CD4-positive, alpha-beta T cell treated with Interleukin-6 at 100 ng/mL for 8 hours (primary cell): ENCODE measurements around the gene TMEM154.

Source experiments
- DNase-seq: peaks from one replicate; pipeline ENCODE4 v3.0.0-alpha.2; 2020; ENCODE audit warnings: mixed read lengths, low spot score

TMEM154 gene

DNA sequence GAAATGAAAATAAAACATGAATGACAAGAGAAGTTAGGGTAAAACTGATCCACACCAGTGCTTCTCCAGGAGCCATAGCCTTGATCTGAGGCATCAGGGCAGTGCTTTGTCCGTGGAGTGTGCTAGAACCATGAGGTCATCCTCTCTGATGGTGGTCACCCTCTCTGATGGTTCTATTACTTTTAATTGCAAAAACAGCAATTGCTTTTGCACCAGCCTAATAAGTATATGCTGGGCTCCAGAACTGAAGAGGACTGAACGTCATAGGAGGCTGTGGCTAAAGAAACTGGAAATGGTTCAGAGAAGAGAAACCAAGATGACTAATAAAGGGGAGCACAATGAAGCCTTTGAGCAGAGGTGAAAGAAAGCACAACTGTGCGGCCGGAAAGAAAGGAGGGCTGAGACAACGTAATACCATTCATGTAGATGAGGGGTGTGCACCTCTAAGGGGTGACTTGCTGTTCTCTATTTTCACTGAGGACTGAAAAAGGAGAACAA lies 17.0 kb upstream of the TMEM154 start:
- DNase-seq = peak; percentile 42

DNA sequence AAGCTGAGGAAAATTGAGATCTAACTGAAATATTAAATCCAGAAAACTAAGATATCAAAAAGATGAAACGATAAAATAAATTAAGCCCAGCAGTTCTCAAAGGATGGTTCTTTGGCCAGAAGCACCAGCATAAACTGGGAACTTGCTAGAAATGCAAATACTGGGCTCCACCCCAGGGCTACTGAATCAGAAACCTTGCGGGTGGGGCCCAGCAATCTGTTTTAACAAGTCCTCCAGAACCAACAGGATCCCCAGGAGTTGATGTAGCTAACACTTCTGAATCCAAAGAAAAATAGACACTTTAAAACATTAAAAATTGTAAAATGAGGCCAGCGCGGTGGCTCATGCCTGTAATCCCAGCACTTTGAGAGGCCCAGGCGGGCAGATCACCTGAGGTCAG lies 14.1 kb upstream of the TMEM154 start:
- DNase-seq = no peak

DNA sequence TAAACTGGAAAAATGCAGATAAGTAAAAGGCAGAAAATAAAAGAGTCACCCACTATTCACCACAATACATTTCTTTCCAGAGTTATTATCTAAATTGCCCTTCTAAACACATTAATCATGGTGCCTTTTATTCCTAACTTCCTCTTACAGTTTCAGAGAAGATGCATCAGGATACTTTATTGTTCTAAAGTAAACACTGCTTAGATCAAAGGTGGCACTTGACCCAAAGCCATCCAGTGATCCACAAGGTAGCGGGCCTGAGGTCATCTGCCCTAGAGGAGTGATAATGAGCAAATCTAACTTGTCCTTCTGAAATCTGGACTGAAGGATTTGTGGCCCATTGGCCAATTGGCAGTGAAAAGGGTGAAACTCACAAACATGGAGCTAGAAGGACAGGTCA lies 12.0 kb upstream of the TMEM154 start:
- DNase-seq = no peak

DNA sequence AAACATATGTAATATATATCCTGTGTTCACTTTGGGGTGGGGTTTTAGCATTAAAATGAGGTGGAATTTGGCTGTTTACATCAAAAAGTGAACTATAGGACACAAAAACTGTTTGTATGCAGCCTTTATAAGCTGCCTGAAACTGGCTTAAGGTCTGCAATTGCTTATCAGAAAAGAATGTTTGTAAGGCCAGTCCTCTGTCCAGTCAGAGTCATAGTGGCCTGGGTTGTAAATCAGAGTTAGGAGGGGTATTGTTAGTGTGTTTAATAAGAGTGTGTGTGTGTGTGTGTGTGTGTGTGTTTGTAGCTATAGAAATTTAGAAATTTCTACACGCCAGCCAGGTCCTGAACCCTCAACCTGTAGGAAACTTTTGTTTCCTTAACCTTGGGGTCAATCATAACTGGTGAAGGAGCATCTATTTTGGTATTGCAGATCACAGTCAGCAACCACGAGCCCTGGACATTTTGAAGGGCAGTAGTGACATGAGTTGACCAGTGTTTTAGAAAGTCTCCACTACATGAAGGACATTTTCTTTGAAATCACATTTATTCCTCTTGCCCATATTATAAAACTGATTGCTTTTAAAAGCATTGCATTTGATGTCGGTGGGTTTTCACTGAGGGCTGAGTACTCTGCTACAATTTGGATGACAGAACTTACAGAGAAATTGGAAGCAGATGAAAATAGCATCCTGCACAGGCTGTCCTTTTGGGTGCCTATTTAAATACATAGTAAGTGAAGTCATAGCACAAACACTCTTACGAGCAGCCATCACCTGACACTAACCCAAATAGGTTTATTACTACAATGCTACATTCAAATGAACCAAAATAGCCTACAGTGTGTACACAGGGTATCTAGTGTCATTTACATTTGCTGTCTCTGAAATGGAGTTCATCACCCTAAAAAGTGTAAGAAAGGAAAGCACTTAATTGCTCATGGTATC lies 11.2 kb upstream of the TMEM154 start:
- no peak for DNase-seq

DNA sequence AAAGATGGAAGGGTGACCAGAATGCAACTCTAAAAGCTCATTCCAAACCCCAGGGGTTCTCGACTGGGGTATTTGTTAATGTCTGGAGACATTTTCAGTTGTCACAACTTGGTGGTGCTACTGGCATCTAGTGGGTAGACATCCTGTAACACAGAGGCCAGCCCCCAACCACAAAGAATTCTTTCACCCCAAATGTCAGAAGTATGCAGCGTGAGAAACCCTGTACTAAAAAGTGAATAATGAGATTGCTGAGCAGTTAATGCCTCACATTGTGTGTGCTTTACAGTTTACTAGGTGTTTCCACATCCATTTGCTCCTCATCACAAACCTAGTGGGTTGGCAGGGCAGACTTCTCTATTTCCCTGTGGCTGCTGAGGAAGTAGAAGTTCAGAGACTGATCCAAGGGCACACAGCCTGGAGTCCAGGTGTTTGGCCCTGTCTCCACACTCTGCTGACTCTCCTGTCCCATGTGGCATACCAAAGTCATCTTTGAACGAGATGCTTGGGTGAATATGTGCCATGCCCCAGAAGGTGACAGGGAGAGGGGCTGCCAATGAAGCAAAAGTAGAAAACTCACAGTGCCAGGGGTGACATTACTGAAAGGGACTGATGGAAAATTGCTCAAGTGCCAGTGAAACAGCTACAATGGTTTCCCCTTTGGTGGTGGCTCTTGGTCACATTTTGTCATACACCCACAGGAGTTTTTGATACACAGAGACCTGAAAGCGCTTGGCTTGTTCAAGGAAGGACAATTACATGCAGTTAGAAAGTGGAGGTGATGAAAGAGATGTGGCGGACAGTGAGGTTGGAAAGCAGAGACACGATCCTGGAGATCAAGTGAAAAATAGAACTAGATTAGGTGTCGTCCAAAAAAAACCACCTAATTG lies 10.1 kb upstream of the TMEM154 start:
- DNase-seq = no peak

DNA sequence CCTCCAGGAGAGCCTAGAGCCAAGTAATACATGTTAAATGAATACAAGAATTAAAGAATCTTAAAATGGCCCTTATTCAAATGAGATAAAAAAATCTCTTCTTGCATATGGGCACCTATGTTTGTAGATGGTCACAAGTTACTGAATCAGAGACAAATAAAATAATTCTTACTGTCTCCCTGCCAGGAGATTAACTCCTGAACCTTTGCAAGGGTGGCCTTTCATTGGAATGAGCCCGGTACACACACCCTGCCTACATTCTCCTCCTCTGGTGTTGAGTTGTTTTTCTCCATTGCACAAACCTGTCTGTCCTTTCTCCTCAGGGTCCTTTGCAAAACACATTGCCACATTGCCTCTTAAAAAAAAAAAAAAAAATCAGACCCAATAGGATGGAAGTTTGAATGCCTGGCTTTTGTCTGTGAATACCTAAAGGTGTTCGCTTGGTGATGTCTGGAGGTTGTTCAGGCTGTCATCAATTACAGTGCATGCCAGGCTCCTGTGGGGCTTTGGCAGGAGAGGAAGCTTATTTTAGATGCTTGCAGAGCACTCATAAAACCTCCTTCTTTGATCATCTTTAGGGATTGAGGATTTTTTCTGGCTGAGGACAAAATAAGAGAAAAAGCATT lies 8.3 kb upstream of the TMEM154 start:
- no peak for DNase-seq

DNA sequence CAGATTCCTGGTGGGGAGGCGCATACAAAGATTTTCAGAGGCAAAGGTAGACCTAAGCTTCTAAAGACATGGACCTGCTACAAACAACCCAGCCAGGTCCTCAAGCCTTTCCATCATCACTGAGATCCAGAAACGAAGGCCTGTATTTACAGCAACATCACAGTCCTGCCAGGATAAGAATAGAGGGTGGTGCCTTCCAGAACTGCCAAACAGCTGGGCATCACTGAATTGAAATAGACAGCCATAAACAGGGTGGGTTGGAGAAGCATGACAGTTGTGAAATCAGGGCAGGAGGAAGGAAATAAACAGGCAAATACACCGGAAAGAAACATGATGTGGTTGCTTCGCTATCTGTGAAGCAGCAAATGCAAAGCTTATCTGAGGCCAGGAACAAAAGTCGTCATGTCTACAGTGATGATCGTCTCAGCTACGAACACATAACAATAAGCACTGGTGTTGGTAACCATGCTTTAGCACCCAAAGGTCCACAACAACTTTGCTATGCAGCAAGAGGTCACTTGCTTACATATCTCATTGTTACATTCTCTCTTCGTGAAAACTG lies 6.7 kb upstream of the TMEM154 start:
- no peak for DNase-seq

DNA sequence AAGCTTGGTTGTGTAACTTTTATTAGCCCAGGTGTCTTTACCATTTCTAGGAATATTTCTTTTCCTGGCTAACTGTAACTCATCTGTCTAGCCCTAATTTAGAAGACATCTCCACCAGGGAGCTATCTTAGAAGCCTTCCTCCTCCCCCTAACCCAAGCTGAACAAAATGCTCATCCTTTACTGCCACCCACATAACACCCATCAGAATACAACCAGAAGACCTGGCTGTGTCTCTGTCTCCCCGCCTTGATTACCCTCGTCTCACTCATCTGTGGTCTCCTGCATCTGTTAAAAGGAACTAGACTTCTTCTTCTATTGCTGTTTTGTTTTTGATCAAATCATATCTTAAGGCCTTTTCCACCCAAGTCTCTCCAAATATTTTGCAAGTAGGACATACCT lies 4.8 kb upstream of the TMEM154 start:
- no peak for DNase-seq

DNA sequence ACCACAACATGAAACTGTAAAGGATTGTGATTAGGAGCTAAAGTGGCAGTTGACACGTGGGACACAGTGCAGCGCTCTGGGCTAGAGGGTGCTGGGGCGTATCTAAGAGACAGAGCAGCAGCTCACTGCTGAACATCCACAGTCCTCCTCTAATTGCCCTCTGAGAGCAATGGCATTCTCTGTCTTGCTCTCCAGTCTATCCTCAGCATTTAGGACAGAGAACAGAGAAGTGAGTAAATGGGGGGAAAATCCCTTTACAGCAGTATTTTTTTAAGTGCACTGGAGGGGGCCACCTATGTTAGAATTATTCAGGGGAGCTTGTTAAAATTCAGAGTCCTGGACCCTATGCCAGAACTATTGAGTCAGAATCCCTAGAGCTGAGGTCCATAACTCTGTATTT lies 4.2 kb upstream of the TMEM154 start:
- DNase-seq = no peak

DNA sequence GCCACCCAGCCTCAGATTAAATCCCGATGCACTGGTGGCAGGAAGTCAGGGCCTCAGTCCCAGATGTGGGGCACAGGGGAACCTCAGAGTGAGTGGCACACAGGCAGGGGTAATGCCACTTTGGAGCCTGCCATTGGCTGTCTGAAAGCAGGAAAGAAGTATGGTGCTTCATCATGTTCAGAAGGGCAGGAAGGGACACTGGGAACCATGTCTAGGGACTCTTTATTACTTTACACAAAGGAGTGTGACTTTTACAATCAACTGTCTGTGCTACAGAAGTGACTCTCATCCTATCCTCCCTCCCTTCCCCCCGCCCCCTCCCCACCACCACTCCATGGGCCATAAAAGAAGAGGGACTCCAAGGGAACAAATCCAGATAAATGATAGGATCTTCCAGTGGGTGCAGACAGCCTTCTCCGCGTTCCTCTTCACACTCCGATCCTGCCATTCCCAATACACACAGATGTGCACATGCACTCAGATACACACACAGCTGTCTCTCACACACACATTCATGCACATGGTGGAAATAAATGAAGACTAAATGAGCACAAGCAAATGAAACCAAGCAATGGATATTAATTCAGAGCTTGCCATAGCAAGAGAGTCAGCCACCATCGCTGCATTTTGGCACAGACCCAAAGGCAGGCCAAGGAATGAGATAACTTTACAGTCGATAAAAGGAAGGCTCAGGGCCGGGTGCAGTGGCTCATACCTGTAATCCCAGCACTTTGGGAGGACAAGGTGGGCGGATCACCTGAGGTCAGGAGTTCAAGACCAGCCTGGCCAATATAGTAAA lies 2.5 kb upstream of the TMEM154 start:
- DNase-seq = no peak

DNA sequence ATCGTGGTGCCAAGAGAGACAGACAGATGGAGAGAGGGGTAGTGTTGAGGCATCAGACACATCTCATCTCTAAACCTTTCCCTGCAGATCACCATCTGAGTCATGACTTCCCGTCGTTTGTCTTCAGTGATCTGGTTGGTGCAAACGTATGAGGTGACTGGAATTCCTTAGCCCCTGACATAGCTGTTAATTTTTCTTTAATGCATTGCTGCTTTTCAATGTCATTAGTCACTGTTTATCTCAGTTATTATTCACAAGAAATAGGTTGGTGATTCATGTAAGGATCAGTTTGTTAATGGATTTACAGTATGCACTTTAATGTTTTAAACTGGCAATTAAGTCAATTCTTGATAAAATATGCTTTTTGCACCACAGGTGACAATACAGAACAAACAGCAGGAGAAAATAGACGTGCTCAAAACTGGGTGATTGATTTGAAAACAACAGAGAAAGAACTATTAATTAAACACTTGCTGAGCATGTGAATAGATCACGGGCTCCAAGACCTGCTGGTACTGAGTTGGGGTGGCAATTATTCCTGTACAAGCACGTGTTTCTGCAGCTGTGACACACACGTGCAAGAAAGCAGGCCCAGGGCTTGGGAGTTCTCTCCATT lies 1.3 kb upstream of the TMEM154 start:
- DNase-seq = no peak

DNA sequence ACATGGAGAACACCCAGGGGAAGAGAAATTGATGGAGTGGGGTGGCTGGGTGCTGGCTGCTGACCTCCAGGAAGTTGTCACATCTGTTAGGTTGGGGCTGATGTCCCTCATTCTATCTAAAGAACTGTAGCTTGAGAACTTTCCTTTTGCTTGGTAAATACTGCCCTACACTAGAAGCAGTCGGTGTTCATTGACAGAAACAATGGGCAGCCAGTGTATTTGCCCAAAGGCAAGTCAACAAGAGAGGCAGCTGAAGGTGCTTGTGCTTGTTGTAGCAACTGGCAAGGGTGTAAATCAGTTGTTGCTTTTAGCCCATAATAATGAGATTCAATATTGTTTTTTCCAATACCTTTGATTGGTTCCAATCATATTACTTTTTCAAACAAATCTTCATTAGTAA lies 956 bp downstream of the TMEM154 start:
- no peak for DNase-seq

DNA sequence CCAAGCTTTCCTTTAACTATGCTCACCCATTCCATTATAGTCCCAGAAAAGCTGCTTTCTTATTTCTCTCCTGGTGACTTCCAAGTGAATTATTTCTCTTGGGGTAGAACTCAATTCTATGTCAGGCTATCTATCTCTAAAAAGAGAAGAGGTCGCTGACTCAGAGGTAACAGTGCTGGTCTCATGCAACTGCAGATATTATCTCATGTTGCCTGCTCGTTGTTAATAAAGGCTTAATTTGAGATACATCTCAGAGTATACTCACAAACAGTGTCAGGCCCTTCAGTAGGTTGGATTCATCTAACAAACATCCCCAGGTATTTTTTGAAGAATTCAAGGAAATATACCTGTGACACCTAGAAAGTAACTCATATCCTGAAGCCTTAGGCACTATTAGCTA lies 2.7 kb downstream of the TMEM154 start:
- no peak for DNase-seq

DNA sequence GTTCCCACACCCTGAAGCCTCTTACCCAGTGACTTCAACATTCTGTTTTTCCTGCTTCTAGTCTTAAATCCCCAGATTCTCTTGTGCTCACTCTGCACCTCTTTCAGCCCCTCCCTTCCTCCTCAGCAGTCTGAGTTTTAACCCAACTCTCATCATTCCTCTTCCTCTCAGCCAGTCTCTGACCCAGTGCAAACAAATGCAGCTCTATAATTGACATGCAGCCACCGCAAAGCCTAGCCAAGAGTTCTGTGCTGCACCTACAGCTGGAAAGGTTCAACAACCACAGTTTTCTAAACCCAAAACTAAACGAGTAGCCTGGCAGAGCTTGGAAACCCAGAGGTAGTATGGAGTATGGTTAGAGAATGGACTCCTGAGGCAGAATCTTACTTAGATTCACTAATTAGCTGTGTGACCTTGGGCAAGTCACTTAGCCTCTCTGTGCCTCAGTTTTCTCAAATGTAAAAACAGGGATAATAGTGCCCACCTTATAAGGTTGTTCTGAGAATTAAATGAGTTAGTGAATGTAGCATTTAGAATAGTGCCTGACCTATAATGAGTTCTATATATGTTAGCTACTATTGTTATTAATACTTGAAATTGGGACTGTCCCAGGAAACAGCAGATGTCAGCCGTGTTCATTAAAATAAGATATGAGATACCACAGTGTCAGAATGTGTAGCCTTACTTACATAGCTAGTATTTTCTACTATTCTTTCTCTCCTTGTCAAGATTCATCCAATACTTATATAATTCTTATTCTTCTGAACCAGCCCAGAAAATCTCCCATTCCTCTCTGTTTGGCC lies 3.5 kb downstream of the TMEM154 start:
- DNase-seq = no peak

DNA sequence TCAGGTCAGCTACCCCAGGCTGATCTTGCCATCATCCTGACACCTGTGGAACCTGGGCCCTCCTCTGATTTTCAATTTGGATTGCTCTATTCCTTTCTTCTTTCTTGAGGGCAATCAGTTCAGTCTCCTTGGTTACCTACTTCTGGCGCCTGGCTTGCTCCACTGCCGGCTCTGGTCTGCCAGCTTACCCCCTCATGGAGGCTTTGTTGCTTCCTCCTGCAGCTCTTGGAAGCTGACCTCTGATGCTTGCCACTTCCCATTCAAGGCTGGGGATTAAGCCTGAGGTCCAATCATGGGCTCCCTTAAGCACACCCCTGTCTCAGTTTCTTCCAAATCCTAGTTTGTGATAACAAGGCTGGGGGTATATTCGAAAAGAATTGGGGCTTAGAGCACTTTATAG lies 5.4 kb downstream of the TMEM154 start:
- no peak for DNase-seq

DNA sequence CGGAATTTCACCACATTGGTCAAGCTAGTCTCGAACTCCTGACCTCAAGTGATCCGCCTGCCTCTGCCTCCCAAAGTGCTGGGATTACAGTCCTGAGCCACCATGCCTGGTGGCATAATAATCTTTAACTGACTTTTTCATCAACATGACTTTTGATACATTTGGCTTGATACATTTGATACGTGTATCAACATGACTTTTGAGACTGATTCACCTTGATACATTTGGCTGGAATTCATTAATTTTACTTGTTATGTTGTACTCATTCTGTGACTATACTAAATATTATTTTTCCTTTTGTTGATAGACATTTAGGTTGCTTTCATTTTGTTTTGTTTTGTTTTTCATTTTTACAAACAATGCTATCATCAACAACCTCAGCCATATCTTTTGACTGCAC lies 6.3 kb downstream of the TMEM154 start:
- no peak for DNase-seq

DNA sequence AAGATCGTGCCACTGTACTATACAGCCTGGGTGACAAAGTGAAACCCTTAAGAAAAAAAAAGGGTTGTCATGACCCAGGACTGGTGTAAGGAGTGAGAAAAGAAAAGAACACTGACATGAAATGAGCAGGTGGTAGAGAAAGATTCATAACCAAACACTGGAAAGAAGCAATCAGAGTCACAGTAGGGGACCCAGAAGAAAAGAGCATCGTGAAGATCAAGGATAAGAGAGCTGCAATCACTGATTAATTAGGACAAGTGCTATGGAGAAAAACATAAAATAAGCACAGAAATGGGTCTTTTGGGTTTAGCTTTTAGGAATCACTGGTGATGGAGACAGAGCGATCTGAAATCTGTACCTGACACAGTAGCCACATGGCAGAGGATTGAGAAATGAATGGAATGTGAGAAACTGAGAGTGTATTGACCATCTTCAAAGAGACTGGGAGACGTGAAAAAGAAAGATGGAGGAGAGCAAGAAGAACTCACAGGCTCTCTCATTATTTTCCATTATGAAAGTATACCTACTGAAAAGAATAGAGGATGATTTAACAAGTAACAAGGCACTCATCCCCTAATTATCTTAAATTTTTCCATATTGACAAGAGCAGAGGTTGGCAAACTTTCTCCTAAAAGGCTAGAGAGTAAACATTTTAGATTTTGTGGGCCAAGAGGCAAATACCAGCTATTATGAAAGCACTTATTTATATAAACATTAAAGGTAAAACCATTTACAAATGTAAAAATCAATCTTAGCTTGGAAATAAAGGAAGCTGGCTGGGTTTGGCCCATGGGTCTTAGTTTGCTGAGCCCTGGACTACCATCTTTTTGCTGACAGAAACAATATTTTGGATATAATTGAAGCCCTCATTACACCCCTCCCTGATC lies 7.3 kb downstream of the TMEM154 start:
- DNase-seq = no peak

DNA sequence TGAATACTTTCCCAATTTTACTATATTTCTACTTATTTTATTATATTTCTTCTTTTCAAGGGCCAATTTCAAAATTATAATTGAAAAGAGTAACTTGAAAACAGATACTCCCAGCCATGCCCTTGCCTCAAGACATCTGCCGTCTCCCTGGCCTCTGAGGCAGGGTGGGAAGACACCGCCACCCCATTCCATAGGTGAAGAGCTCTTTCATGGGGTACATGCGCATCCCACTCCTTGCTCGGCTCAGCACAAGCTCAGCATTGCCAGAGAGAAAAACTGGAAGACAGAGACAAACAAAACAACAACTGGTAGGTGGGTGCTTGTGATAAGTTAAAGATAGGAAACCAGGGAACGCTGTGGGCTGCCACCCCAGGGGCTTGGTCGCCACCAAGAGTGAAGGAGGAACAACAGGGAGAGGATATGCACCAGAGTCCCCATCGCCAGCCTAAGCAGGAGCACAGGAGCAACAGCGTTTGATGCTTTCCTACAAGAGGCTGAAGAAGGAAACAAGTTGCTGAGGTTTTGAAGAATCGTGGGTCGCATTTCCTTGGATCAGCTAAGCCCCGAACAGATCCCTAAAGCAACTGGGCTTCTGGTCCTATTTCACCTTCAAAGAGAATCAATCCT lies 11.3 kb downstream of the TMEM154 start:
- DNase-seq = no peak
